Measurements from ENCODE around the gene DEFB126. TPM values are rescaled to one million over a fixed set of nuclear protein-coding genes. Genes with fewer than 3 reads are reported as not detected.

Gene DEFB126
- total RNA-seq, 1 experiment from 2014 or later: not detected

DNA sequence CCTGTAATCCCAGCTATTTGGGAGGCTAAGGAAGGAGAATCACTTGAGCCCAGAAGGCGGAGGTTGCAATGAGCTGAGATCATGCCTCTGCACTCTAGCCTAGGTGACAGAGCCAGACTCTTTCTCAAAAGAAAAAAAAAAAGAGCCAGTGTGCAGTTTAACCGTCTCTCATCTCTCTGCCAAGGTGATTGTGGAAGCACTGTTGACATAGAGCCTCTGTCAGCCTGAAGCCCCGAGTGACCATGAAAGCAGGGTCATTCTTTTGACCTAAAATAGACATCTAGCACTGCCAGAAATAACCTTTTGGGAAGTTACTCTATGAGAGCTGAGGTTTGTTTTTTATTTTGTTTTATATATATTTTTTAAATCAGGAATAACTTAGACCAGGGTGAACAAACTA lies 22.2 kb downstream of the DEFB126 start:
- ChIA-PET POLR2A (no interaction called here), CTCF (no interaction called here)
- in situ Hi-C loops (cut with HindIII; ENCODE audit: low pct_unique_long_range_greater_than_20kb, low sequenced_read_pairs): no loop called here
- no TSS peak for BruUV-seq (replicated peaks)
- TF ChIP-seq TCF7L2 (IDR thresholded peaks at IDR 0.05; ENCODE audit: low read depth, low read length) (no peak), POLR2AphosphoS5 (IDR thresholded peaks at IDR 0.05; ENCODE audit: low read depth, low read length) (no peak), SIN3A (IDR thresholded peaks at IDR 0.05; ENCODE audit: borderline replicate concordance, insufficient read depth, low read depth, low read length) (no peak)
- TF ChIP-seq, protein P1, sequence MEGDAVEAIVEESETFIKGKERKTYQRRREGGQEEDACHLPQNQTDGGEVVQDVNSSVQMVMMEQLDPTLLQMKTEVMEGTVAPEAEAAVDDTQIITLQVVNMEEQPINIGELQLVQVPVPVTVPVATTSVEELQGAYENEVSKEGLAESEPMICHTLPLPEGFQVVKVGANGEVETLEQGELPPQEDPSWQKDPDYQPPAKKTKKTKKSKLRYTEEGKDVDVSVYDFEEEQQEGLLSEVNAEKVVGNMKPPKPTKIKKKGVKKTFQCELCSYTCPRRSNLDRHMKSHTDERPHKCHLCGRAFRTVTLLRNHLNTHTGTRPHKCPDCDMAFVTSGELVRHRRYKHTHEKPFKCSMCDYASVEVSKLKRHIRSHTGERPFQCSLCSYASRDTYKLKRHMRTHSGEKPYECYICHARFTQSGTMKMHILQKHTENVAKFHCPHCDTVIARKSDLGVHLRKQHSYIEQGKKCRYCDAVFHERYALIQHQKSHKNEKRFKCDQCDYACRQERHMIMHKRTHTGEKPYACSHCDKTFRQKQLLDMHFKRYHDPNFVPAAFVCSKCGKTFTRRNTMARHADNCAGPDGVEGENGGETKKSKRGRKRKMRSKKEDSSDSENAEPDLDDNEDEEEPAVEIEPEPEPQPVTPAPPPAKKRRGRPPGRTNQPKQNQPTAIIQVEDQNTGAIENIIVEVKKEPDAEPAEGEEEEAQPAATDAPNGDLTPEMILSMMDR (IDR thresholded peaks at IDR 0.05): no peak
- TF ChIP-seq, protein P2, sequence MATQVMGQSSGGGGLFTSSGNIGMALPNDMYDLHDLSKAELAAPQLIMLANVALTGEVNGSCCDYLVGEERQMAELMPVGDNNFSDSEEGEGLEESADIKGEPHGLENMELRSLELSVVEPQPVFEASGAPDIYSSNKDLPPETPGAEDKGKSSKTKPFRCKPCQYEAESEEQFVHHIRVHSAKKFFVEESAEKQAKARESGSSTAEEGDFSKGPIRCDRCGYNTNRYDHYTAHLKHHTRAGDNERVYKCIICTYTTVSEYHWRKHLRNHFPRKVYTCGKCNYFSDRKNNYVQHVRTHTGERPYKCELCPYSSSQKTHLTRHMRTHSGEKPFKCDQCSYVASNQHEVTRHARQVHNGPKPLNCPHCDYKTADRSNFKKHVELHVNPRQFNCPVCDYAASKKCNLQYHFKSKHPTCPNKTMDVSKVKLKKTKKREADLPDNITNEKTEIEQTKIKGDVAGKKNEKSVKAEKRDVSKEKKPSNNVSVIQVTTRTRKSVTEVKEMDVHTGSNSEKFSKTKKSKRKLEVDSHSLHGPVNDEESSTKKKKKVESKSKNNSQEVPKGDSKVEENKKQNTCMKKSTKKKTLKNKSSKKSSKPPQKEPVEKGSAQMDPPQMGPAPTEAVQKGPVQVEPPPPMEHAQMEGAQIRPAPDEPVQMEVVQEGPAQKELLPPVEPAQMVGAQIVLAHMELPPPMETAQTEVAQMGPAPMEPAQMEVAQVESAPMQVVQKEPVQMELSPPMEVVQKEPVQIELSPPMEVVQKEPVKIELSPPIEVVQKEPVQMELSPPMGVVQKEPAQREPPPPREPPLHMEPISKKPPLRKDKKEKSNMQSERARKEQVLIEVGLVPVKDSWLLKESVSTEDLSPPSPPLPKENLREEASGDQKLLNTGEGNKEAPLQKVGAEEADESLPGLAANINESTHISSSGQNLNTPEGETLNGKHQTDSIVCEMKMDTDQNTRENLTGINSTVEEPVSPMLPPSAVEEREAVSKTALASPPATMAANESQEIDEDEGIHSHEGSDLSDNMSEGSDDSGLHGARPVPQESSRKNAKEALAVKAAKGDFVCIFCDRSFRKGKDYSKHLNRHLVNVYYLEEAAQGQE (IDR thresholded peaks at IDR 0.05; ENCODE audit: insufficient read depth in 1 of 2, low read depth in 2 of 2, low read length in 1 of 2): no peak
- ATAC-seq (no peak), DNase-seq (ENCODE audit: low read depth, low spot score) (no peak)
- no peaks in the 10 kb centered on the region for H3K9me3 ChIP-seq (ENCODE audit: control insufficient read depth, insufficient read depth, low read depth, low read length)
- H3K27ac ChIP-seq (ENCODE audit: low read length): no peak overlapping the region
- H3K27me3 ChIP-seq (ENCODE audit: control insufficient read depth, insufficient read depth, low read length): peaks cover 14% of the 10 kb centered on the region
- H3K36me3 ChIP-seq (ENCODE audit: control insufficient read depth, insufficient read depth, low read length): no peaks in the 10 kb centered on the region
- H3K4me3 ChIP-seq (ENCODE audit: low read depth in 2 of 2, low read length in 2 of 2): no peak overlapping the region
- intact Hi-C loops (cut with micrococcal nuclease; ENCODE audit: unreplicated experiment): no loop called here
- no peaks in the 10 kb centered on the region for H3K4me1 ChIP-seq (ENCODE audit: control insufficient read depth, insufficient read depth, low read length)

DNA sequence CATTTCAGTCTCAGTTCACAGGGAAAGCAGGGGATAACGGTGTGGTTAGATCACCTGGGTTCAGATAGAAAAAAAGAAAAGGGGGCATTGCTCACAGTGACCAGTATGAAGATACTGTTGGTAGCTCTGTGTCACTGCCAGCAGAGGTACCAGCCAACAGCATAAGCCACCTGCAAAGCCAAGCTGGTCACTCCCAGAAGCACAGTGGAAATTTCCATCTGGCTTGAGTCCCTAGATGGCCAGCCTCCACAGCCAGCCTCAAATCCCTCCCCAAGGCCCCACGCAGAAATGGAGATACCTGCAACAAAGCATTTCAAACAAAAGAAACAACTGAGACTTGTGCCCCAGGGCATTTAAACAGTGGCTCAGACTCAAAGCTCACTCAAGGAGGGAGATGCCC lies 26.5 kb downstream of the DEFB126 start:
- Histone ChIP-seq H3K9me3 (ENCODE audit: control insufficient read depth, insufficient read depth, low read depth, low read length) (no peaks in the 10 kb centered on the region), H3K27ac (ENCODE audit: low read length) (no peak overlapping the region), H3K4me3 (ENCODE audit: low read depth in 2 of 2, low read length in 2 of 2) (no peak overlapping the region), H3K27me3 (ENCODE audit: control insufficient read depth, insufficient read depth, low read length) (peaks cover 9% of the 10 kb centered on the region; the same call in 1 of the 2 replicates), H3K4me1 (ENCODE audit: control insufficient read depth, insufficient read depth, low read length) (no peaks in the 10 kb centered on the region), H3K36me3 (ENCODE audit: control insufficient read depth, insufficient read depth, low read length) (no peaks in the 10 kb centered on the region)
- TF ChIP-seq, protein P1 (IDR thresholded peaks at IDR 0.05): no peak
- no peak for TF ChIP-seq POLR2AphosphoS5 (IDR thresholded peaks at IDR 0.05; ENCODE audit: low read depth, low read length)
- TF ChIP-seq TCF7L2 (IDR thresholded peaks at IDR 0.05; ENCODE audit: low read depth, low read length): no peak
- TF ChIP-seq, protein P2 (IDR thresholded peaks at IDR 0.05; ENCODE audit: insufficient read depth in 1 of 2, low read depth in 2 of 2, low read length in 1 of 2): no peak
- no peak for TF ChIP-seq SIN3A (IDR thresholded peaks at IDR 0.05; ENCODE audit: borderline replicate concordance, insufficient read depth, low read depth, low read length)
- no TSS peak for BruUV-seq (replicated peaks)
- no peak for DNase-seq (ENCODE audit: low read depth, low spot score)
- CTCF ChIA-PET: interaction anchor here (0.6 kb wide), 1 partner anchor 47 kb away, joined by 3 read pairs; no protein-coding TSS in a partner anchor
- no peak for ATAC-seq
- POLR2A ChIA-PET: no interaction called here
- in situ Hi-C loops (cut with HindIII; ENCODE audit: low pct_unique_long_range_greater_than_20kb, low sequenced_read_pairs): no loop called here
- intact Hi-C loops (cut with micrococcal nuclease; ENCODE audit: unreplicated experiment): no loop called here

Data from Panc1 (cell line).